GM12872 (cell line): Measurements from ENCODE around the gene FOXC2.

Source experiments
- TF ChIP-seq, protein P1 (sequence below): IDR thresholded peaks from 3 replicates; pipeline ENCODE4 v1.5.1; 2011; ENCODE audit warnings: low read depth, mild to moderate bottlenecking, low read length, moderate library complexity; ENCODE audit not compliant: insufficient read depth

The FOXC2 gene

DNA sequence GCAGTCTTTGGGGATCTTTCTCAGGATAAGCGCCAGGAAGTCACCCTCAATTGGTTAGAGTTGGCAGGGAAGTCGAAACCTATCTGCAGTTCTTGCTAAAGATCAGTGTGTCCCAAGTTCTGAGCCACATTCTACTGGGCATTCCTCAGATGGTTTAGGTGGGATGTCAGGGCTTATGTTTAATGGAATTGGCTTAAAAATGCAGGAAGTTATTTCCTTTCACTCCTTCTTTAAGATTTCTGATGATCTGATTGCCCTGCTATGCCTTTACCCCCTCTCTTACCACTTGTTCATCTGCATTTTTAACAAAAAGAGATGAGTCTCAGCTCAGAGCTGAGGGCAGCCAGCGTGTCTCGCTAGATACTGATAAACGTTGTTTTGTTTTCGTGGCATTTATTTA, 42.5 kb downstream of the FOXC2 start:
- TF ChIP-seq, protein P1, sequence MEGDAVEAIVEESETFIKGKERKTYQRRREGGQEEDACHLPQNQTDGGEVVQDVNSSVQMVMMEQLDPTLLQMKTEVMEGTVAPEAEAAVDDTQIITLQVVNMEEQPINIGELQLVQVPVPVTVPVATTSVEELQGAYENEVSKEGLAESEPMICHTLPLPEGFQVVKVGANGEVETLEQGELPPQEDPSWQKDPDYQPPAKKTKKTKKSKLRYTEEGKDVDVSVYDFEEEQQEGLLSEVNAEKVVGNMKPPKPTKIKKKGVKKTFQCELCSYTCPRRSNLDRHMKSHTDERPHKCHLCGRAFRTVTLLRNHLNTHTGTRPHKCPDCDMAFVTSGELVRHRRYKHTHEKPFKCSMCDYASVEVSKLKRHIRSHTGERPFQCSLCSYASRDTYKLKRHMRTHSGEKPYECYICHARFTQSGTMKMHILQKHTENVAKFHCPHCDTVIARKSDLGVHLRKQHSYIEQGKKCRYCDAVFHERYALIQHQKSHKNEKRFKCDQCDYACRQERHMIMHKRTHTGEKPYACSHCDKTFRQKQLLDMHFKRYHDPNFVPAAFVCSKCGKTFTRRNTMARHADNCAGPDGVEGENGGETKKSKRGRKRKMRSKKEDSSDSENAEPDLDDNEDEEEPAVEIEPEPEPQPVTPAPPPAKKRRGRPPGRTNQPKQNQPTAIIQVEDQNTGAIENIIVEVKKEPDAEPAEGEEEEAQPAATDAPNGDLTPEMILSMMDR = no peak

DNA sequence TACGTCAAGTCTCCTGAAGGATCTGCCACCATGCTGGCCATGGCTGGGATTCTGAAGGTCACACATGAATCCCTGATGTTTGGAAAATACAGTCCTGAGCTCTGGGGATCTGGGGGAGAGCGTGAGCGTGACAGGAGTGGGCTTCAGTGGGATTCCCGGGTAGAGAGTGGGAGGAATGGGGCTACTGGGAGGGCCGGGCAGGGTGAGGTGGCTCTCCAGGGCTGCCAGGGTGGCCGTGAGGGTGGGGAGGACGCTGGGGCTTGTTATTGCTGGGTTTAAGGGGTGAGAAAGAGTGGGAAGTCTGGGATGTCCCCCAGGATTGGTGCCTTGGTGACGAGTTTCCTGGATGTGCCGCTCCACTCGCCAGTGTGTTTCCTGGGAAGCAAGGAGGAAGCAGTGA, 43.0 kb downstream of the FOXC2 start:
- TF ChIP-seq, protein P1 = no peak

DNA sequence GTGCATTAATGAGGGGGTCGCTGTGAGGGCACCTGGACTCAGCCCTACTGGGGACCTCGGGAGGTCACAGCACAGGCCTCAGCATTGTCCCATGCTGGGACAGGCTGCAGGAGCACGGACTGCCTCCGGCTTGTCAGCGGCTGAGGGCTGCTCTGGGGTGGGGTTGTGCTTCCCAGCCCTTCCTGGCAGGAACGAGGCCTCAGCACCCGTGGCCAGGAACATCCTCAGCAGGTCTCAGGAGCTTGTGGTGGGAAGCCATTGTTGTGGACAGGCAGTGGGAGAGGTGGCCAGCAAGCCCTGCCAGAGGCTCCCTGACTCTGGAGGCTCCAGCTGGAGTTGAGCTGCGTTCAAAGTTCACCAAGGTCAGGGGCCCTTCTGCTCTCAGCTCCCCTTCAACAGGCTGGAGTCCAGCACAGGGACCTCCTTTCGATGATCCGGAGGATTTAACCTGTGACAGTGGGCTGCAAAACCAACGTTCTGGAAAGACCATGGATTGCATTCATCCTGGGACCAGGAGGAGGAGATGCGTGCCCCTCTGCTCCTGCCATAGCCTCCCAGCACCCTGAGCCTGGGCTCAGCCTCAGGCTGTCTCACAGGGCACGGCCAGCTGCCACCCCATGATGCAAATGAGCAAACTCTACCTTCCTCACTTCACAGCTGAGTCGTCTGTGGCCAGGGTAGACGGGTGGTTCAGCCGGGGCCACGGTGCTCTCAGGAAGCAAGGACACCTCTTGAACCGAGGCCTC, 44.3 kb downstream of the FOXC2 start:
- TF ChIP-seq, protein P1 = no peak

DNA sequence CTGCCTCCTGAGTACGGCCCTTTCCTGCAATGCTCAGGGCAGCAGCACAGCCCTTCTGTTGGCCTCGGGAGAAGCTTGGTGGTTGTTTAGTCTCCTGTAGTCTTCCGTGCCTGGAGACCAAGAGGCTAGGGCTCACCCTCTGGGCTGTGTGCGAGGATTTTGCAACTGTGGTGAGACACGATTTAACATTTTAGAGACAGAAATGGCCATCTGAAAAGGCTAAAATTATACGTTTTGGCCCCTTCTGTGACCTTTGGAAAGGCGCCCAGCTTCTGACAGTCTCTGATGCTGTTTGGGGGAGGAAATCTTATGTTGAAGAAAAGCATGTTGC, 44.9 kb downstream of the FOXC2 start:
- TF ChIP-seq, protein P1 = no peak

DNA sequence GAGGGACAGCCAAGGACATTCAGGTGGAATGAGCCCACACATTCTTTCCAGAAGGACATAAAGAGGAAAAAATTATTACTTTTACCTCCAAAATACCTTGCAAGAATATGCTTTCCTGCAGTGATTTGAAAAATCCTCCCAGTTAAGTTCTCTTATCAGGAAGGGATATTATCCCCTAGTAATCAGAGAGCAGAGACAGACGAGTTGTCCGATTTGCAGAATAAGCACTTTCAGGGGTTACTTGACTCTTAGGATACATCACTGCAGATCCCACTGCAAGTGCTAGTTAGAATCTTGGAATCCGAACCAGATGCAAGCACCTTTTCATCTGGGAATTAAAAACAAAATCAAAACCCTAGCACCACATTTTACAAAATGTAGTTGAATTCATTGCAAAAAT, 45.3 kb downstream of the FOXC2 start:
- TF ChIP-seq, protein P1 = no peak

DNA sequence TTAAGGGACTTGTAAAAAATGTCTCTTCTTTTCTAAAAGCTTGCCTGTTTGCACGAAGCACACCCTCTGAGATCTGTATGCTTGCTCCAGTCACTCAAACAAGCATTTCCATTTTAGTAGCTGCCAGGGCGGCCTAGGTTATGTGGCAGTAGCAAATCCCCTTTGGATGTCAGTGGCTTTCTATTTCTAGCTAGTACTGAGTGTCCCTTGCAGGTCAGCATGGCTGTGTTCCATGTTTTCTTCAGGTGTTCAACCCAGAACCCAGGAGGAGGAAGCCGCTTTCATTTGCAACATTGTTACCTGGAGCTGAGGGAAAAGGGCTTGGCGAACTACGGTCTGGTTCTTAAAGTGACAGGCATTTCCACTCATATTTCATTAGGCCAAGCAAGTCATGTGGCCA, 48.1 kb downstream of the FOXC2 start:
- TF ChIP-seq, protein P1 = no peak

DNA sequence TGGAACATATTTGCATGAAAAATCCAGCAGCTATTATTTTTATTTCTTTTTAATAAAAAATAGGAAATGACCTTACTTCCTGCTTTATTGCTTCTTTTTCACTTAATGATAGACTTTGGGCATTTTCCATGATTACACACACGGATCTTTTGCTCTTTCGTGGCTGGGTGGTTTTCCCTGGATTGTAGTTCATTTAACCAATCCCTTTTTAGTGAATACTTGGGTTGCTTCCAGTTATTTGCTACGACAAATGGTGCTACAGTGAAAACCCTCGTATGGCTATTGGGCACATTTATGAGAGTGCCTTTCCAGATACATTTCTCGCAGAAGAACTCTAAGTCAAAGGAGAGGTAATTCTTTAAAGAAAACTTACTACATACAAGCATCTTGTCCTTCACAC, 50.3 kb downstream of the FOXC2 start:
- TF ChIP-seq, protein P1 = no peak
